DND-41 (cell line): ENCODE measurements around the gene RBM19.

Experiments used
- ATAC-seq: fragments of 200-7000 bp; cut with Tn5 transposase; 3 replicates; pipeline ENCODE4 v1.9.1; 2021; ENCODE audit warnings: low read depth; ENCODE audit not compliant: insufficient read depth
- DNase-seq: peaks from one replicate; pipeline ENCODE4 v3.0.0-alpha.2; 2020
- H2AFZ ChIP-seq: 2 replicates; pipeline ENCODE4 v1.6.0; 2012; ENCODE audit warnings: low read depth, low read length
- H3K27ac ChIP-seq: 2 replicates; pipeline ENCODE4 v1.5.1; 2012; ENCODE audit warnings: low read length, inconsistent platforms
- H3K27me3 ChIP-seq: fragments of 200-600 bp; sonication (generic); 2 replicates; pipeline ENCODE4 v1.6.0; 2012; ENCODE audit warnings: low read length, mild to moderate bottlenecking, inconsistent platforms; ENCODE audit not compliant: insufficient read depth, poor library complexity
- H3K36me3 ChIP-seq: 2 replicates; pipeline ENCODE4 v1.5.1; 2012; ENCODE audit warnings: low read length, inconsistent platforms; ENCODE audit not compliant: insufficient read depth
- H3K4me1 ChIP-seq: 2 replicates; pipeline ENCODE4 v1.5.1; 2012; ENCODE audit warnings: mild to moderate bottlenecking, low read length; ENCODE audit not compliant: insufficient read depth
- H3K4me2 ChIP-seq: 2 replicates; pipeline ENCODE4 v1.6.0; 2012; ENCODE audit warnings: mild to moderate bottlenecking, moderate library complexity, low read length, inconsistent platforms; ENCODE audit not compliant: insufficient read depth
- H3K4me3 ChIP-seq, 2 experiments: fragments of 200-600 bp in 1 of 2; shearing (Covaris generic) in 1 of 2; 2 replicates each; pipeline ENCODE4 v1.5.1; 2012 to 2016; ENCODE audit warnings: inconsistent platforms in 2 of 2, low read length in 2 of 2, mild to moderate bottlenecking in 2 of 2, low read depth in 1 of 2, moderate library complexity in 1 of 2
- H3K79me2 ChIP-seq: 2 replicates; pipeline ENCODE4 v1.6.0; 2012; ENCODE audit warnings: low read length, inconsistent platforms; ENCODE audit not compliant: insufficient read depth
- H3K9ac ChIP-seq: 2 replicates; pipeline ENCODE4 v1.6.0; 2012; ENCODE audit warnings: low read depth, mild to moderate bottlenecking, inconsistent platforms, low read length, moderate library complexity
- H3K9me3 ChIP-seq: 2 replicates; pipeline ENCODE4 v1.5.1; 2012; ENCODE audit warnings: low read length, moderate library complexity, mild to moderate bottlenecking, inconsistent platforms; ENCODE audit not compliant: insufficient read depth, severe bottlenecking
- H4K20me1 ChIP-seq: 2 replicates; pipeline ENCODE4 v1.6.0; 2012; ENCODE audit warnings: low read length; ENCODE audit not compliant: insufficient read depth
- CTCF ChIP-seq: IDR thresholded peaks from 2 replicates; pipeline ENCODE4 v1.5.1; 2012; ENCODE audit warnings: borderline replicate concordance, low read length, moderate library complexity, mild to moderate bottlenecking; ENCODE audit not compliant: poor library complexity, severe bottlenecking; ENCODE audit errors: extremely low read depth
- EZH2 ChIP-seq: IDR thresholded peaks from 3 replicates; pipeline ENCODE4 v1.6.1; 2012; ENCODE audit warnings: borderline replicate concordance, low read depth, mild to moderate bottlenecking, moderate library complexity, low read length, inconsistent platforms; ENCODE audit not compliant: severe bottlenecking

RBM19 gene

GRCh38 chr12:113833422-113833821 is 132.7 kb downstream of the RBM19 start:
- Histone ChIP-seq H3K4me2 (no peak overlapping the region), H2AFZ (no peak overlapping the region)

GRCh38 chr12:113831476-113831875 is 134.6 kb downstream of the RBM19 start:
- Histone ChIP-seq H4K20me1 (0 out of 2 replicates have a peak, but pooled peaks cover 3% of the 10 kb centered on the region), H3K4me2 (no peak overlapping the region), H2AFZ (no peak overlapping the region), H3K9ac (no peak overlapping the region), H3K4me3 (no peak overlapping the region), H3K27me3 (no peaks in the 10 kb centered on the region), H3K4me1 (no peaks in the 10 kb centered on the region), H3K9me3 (no peaks in the 10 kb centered on the region), H3K27ac (no peak overlapping the region), H3K36me3 (no peaks in the 10 kb centered on the region), H3K79me2 (no peaks in the 10 kb centered on the region)
- DNase-seq (no peak), ATAC-seq (no peak)
- no peak for TF ChIP-seq EZH2
- TF ChIP-seq CTCF, result no peak

More at GRCh38 chr12:113833422-113833821, 132.7 kb downstream of the RBM19 start:
- Histone ChIP-seq H3K27me3 (no peaks in the 10 kb centered on the region), H3K9ac (no peak overlapping the region), H3K36me3 (no peaks in the 10 kb centered on the region), H4K20me1 (0 out of 2 replicates have a peak, but pooled peaks cover 3% of the 10 kb centered on the region), H3K4me1 (no peaks in the 10 kb centered on the region), H3K79me2 (no peaks in the 10 kb centered on the region), H3K4me3 (no peak overlapping the region), H3K27ac (no peak overlapping the region), H3K9me3 (no peaks in the 10 kb centered on the region)
- ATAC-seq, result no peak
- DNase-seq, result no peak
- TF ChIP-seq EZH2 (no peak), CTCF (no peak)

GRCh38 chr12:113831016-113831415 is 135.1 kb downstream of the RBM19 start:
- Histone ChIP-seq H3K27ac (no peak overlapping the region), H4K20me1 (0 out of 2 replicates have a peak, but pooled peaks cover 3% of the 10 kb centered on the region), H3K4me3 (no peak overlapping the region), H2AFZ (no peak overlapping the region), H3K9ac (no peak overlapping the region), H3K79me2 (no peaks in the 10 kb centered on the region), H3K36me3 (no peaks in the 10 kb centered on the region), H3K4me2 (no peak overlapping the region), H3K27me3 (no peaks in the 10 kb centered on the region), H3K4me1 (no peaks in the 10 kb centered on the region), H3K9me3 (no peaks in the 10 kb centered on the region)
- TF ChIP-seq EZH2 (no peak), CTCF (no peak)
- DNase-seq (no peak), ATAC-seq (no peak)

- Histone ChIP-seq H3K4me3 (no peak overlapping the region), H3K36me3 (no peaks in the 10 kb centered on the region), H3K27ac (no peak overlapping the region), H4K20me1 (no peaks in the 10 kb centered on the region), H3K4me2 (no peak overlapping the region), H3K27me3 (no peaks in the 10 kb centered on the region), H2AFZ (no peak overlapping the region), H3K4me1 (no peaks in the 10 kb centered on the region), H3K9ac (no peak overlapping the region), H3K79me2 (no peaks in the 10 kb centered on the region), H3K9me3 (no peaks in the 10 kb centered on the region)
- no peak for TF ChIP-seq CTCF
- no peak for TF ChIP-seq EZH2
- no peak for ATAC-seq
- no peak for DNase-seq
These were observed 136.9 kb downstream of the RBM19 start for GRCh38 chr12:113829212-113829611.
